Ascending aorta (tissue), 2 donors: ENCODE measurements around the gene RAB8A. TPM values are rescaled to one million over a fixed set of nuclear protein-coding genes. Genes with fewer than 3 reads are reported as not detected.

Source experiments
- DNase-seq, 2 donors: peaks; one replicate each; pipeline ENCODE4 v3.0.0-alpha.2; 2019; ENCODE audit warnings: low spot score in 2 of 2
- H3K27ac ChIP-seq, 2 donors: fragments of 200-600 bp; sonication (generic); one replicate each; pipeline ENCODE4 v1.5.1; 2016 to 2017; ENCODE audit warnings: mild to moderate bottlenecking in 1 of 2
- H3K27me3 ChIP-seq: fragments of 200-600 bp; sonication (generic); one replicate; pipeline ENCODE4 v1.5.1; 2017
- H3K36me3 ChIP-seq, 2 donors: fragments of 200-600 bp; sonication (generic); one replicate each; pipeline ENCODE4 v1.5.1; 2016
- H3K4me1 ChIP-seq, 2 donors: fragments of 200-600 bp; sonication (generic); one replicate each; pipeline ENCODE4 v1.5.1; 2016 to 2017; ENCODE audit warnings: mild to moderate bottlenecking in 1 of 2
- H3K4me3 ChIP-seq, 2 donors: fragments of 200-600 bp; sonication (generic); one replicate each; pipeline ENCODE4 v1.5.1; 2016 to 2017; ENCODE audit warnings: mild to moderate bottlenecking in 1 of 2
- H3K9me3 ChIP-seq, 2 donors: fragments of 200-600 bp; sonication (generic); one replicate each; pipeline ENCODE4 v1.5.1; 2016
- CTCF ChIP-seq, 3 experiments: fragments of 200-600 bp in 2 of 3; fragments of 450-650 bp in 1 of 3; sonication (generic) in 2 of 3; IDR thresholded peaks; one replicate each; pipeline ENCODE4 v1.5.1; 2016 to 2019; ENCODE audit warnings: antibody characterized with exemption in 3 of 3, mild to moderate bottlenecking in 1 of 3, moderate library complexity in 1 of 3
- intact Hi-C: fragments of 100-400 bp; cut with DNase I; formaldehyde crosslinking; loops from one replicate; pipeline ENCODE4 v1.15.1; 2023
- total RNA-seq: library from RNA; depleted of rRNA; stranded (reverse); fragments of >200 nt; gene quantifications from one replicate; pipeline ENCODE4 v1.1.0, GENCODE V29; 2016

The RAB8A gene
- total RNA-seq, 1 donor from 2014 or later = 35.1 TPM

GRCh38 chr19:16160445-16160942 lies 48.8 kb downstream of the RAB8A start:
- Histone ChIP-seq H3K4me1 (no peaks in the 10 kb centered on the region), H3K27ac (no peak overlapping the region), H3K4me3 (no peak overlapping the region), H3K36me3 (no peaks in the 10 kb centered on the region), H3K27me3 (no peaks in the 10 kb centered on the region), H3K9me3 (no peaks in the 10 kb centered on the region)
- no peak for DNase-seq
- intact Hi-C loops = no loop called here
- TF ChIP-seq CTCF (IDR thresholded peaks at IDR 0.05) = no peak

- Histone ChIP-seq H3K27me3 (no peaks in the 10 kb centered on the region), H3K36me3 (no peaks in the 10 kb centered on the region), H3K27ac (no peak overlapping the region), H3K4me1 (no peaks in the 10 kb centered on the region), H3K9me3 (no peaks in the 10 kb centered on the region), H3K4me3 (no peak overlapping the region)
- intact Hi-C loops = no loop called here
- TF ChIP-seq CTCF (IDR thresholded peaks at IDR 0.05) = no peak
- no peak for DNase-seq
These were observed 49.4 kb downstream of the RAB8A start for GRCh38 chr19:16160943-16161560.

- intact Hi-C loops = no loop called here
- no peak overlapping the region for H3K4me3 ChIP-seq
- H3K9me3 ChIP-seq = no peaks in the 10 kb centered on the region
- H3K4me1 ChIP-seq = no peaks in the 10 kb centered on the region
- H3K27ac ChIP-seq = no peak overlapping the region
- DNase-seq = no peak
- TF ChIP-seq CTCF (IDR thresholded peaks at IDR 0.05) = no peak
- no peaks in the 10 kb centered on the region for H3K36me3 ChIP-seq
- no peaks in the 10 kb centered on the region for H3K27me3 ChIP-seq
These were observed 50.2 kb downstream of the RAB8A start for GRCh38 chr19:16161840-16162239.

- H3K4me1 ChIP-seq = no peaks in the 10 kb centered on the region
These were observed 52.7 kb downstream of the RAB8A start for GRCh38 chr19:16164222-16164890.

GRCh38 chr19:16166417-16166816 lies 54.7 kb downstream of the RAB8A start:
- DNase-seq = no peak
- Histone ChIP-seq H3K27ac (no peak overlapping the region), H3K36me3 (no peaks in the 10 kb centered on the region), H3K4me3 (no peak overlapping the region), H3K9me3 (no peaks in the 10 kb centered on the region), H3K27me3 (no peaks in the 10 kb centered on the region), H3K4me1 (no peaks in the 10 kb centered on the region)
- intact Hi-C loops = no loop called here
- no peak for TF ChIP-seq CTCF (IDR thresholded peaks at IDR 0.05)

More at GRCh38 chr19:16164222-16164890, 52.7 kb downstream of the RAB8A start:
- Histone ChIP-seq H3K27ac (no peak overlapping the region), H3K9me3 (no peaks in the 10 kb centered on the region), H3K27me3 (no peaks in the 10 kb centered on the region), H3K4me3 (no peak overlapping the region), H3K36me3 (no peaks in the 10 kb centered on the region)
- intact Hi-C loops = no loop called here
- TF ChIP-seq CTCF (IDR thresholded peaks at IDR 0.05) = no peak
- DNase-seq = no peak
